Measurements from ENCODE around the gene OVCA2.
A peak's percentile ranks its signal among the peaks of the same experiment; 100 is the strongest.
"Not testable (repeated sequence)": the region's sequence is repeated elsewhere in the genome, so short reads cannot be mapped to it uniquely, and the experiment has no call there.

OVCA2 gene

GRCh38 chr17:2041561-2042389 lies at the start of gene OVCA2:
Gene OVCA2 (plus strand): TSS chr17:2042022. CDS start chr17:2042048, 26 bp downstream.
- peak; percentile 88 for DNase-seq

- no peak for DNase-seq
Observed at GRCh38 chr17:1992541-1992940, 49.3 kb upstream of the OVCA2 start.

GRCh38 chr17:1994707-1995106 lies 47.1 kb upstream of the OVCA2 start:
- DNase-seq, result no peak

- no peak for DNase-seq
Observed at GRCh38 chr17:1995321-1995892, 46.4 kb upstream of the OVCA2 start.

GRCh38 chr17:1995907-1996799 lies 45.7 kb upstream of the OVCA2 start:
- no peak for DNase-seq

- no peak for DNase-seq
Observed at GRCh38 chr17:1996800-1997288, 45.0 kb upstream of the OVCA2 start.

GRCh38 chr17:1997289-1997926 lies 44.4 kb upstream of the OVCA2 start:
- no peak for DNase-seq

- DNase-seq, result no peak
Observed at GRCh38 chr17:1997927-1998742, 43.7 kb upstream of the OVCA2 start.

- DNase-seq, result no peak
Observed at GRCh38 chr17:1999557-2000251, 42.1 kb upstream of the OVCA2 start.

- DNase-seq, result no peak
Observed at GRCh38 chr17:2002767-2003329, 39.0 kb upstream of the OVCA2 start.

- no peak for DNase-seq
Observed at GRCh38 chr17:2003525-2003924, 38.3 kb upstream of the OVCA2 start.

- no peak for DNase-seq
Observed at GRCh38 chr17:2004435-2004952, 37.3 kb upstream of the OVCA2 start.

- DNase-seq, result no peak
Observed at GRCh38 chr17:2008332-2009126, 33.3 kb upstream of the OVCA2 start.

- no peak for DNase-seq
Observed at GRCh38 chr17:2009737-2010136, 32.1 kb upstream of the OVCA2 start.

GRCh38 chr17:2011411-2012371 lies 30.1 kb upstream of the OVCA2 start:
- DNase-seq, result no peak

GRCh38 chr17:2012499-2012898 lies 29.3 kb upstream of the OVCA2 start:
- no peak for DNase-seq

- DNase-seq, result not testable (repeated sequence)
Observed at GRCh38 chr17:2013220-2013993, 28.4 kb upstream of the OVCA2 start.

GRCh38 chr17:2013994-2014317 lies 27.9 kb upstream of the OVCA2 start:
- no peak for DNase-seq
